Measurements from ENCODE around the gene MTMR6.

The MTMR6 gene

GRCh38 chr13:25214491-25215252 lies 72.6 kb downstream of the MTMR6 start:
- no peak for DNase-seq

GRCh38 chr13:25213715-25214114 lies 73.6 kb downstream of the MTMR6 start:
- no peak for DNase-seq

DNA sequence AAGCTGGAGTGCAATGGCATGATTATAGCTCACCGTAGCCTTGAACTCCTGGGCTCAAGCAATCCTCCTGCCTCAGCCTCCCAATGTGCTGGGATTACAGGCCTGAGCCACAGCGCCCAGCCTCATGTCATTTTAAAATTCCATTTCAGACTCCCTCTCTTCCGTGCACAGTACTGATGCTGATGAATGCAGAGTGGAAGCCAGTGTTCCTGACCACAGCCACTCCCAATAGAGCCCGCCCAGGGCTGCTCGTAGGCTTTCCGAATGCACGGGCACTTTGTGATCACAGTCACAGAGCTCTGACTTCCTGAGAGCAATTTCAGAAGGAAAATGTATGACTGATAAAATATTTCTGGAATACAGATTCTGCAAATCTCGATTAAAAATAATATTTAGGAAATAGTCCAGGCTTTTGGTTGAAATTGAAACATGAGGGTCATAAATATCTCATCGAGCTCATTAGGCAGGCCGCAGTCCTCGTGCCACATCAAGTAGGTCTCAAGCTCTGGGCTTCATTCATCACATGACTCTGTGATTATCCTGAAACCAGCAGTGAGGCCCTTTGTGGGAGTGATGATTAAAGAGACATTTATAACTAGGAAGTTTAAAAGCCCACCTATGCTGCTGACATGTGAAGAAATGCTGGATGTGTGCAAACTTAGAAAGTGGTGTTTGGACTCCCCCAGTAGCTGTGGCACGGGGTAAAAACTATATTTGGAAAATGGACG lies 76.3 kb downstream of the MTMR6 start:
- DNase-seq = no peak

GRCh38 chr13:25207291-25207810 lies 79.9 kb downstream of the MTMR6 start:
- no peak for DNase-seq

- no peak for DNase-seq
Observed at GRCh38 chr13:25204863-25205262, 82.4 kb downstream of the MTMR6 start.

- DNase-seq = no peak
Observed at GRCh38 chr13:25203127-25203740, 84.1 kb downstream of the MTMR6 start.

DNA sequence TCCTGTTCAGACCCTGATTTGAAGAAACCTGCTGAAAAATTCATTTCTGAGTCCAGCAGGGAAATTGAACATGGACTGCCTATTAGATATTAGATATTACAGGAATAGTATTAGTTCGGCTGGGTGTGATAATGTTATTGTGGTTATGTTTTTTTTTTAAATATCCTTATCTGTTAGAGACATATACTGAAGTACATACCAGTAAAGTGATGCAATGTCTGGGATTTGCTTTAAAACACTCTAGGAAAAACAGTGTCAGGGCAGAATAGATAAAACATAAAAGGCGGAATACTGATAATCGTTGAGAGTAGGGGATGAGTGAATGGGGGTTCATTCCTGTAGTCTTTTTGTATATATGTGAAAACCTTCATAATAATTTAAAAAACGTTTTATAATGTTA lies 86.5 kb downstream of the MTMR6 start:
- DNase-seq = no peak

- DNase-seq = no peak
Observed at GRCh38 chr13:25198647-25199046, 88.6 kb downstream of the MTMR6 start.

DNA sequence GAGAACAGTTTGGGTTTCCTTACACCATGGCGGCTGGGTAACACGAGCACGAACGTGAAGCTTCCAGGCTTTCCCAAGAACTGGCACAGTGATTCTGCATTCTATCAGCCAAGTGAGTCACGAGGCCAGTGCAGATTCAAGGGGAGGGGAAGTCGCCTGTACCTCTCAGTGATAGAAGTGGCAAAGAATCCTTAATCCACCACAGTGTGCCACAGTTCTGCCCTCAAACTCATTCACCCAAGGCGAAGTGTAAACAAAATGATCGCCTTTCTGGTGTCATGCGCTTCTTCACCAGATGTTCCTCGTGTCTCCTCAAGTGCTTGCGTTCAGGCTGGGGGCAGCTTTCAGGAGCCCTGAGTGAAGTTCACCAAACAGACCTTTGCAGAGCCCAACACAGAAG lies 90.3 kb downstream of the MTMR6 start:
- no peak for DNase-seq

Data from NCI-H510A (cell line).